ENCODE measurements around the gene KCNG2. TPM values are rescaled to one million over a fixed set of nuclear protein-coding genes. Genes with fewer than 3 reads are reported as not detected.
A peak's percentile ranks its signal among the peaks of the same experiment; 100 is the strongest.

The KCNG2 gene
- total and polyA plus RNA-seq, 2 experiments from 2014 or later = 0.15 TPM; not detected in 1

DNA sequence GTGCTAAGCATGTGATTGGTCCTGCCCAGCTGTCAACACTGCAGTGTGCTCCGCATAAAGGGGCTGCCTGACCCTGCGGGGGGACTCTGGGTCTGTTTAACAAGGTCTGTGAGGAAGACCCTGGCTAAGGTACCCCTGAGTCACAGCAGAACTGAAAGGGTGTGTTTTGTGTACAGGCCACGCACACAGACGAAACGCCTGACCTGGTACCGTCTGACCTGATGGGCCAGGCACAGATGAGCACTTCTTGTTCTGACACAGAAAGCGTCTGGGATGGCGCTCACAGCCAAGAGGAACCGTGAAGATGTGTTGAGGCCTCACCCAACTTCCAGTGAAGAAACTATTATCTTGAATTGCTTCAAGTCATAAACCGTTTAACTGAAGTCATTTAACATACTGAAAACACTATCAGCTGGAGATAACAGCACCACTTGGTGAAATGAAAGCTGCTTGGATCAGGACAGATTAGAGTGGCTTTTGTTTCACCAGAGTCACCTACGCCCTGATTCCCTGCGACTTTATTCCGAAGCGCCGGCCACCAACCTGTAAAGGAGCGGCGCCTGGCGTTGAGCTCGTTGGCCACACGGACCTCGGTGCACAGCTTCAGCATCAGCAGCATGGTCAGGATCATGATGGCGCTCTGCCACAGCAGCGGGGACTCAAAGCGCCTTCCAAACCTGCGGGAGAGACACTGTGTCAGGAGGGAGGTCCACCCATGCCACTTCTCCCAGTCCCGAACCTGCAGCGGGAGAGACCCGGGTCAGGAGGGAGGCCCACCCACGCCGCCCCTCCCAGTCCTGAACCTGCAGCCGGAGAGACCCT lies 145.3 kb downstream of the KCNG2 start:
- peaks cover 11% of the 10 kb centered on the region for H3K4me1 ChIP-seq (ENCODE audit: low read depth)
- TF ChIP-seq, protein P1, sequence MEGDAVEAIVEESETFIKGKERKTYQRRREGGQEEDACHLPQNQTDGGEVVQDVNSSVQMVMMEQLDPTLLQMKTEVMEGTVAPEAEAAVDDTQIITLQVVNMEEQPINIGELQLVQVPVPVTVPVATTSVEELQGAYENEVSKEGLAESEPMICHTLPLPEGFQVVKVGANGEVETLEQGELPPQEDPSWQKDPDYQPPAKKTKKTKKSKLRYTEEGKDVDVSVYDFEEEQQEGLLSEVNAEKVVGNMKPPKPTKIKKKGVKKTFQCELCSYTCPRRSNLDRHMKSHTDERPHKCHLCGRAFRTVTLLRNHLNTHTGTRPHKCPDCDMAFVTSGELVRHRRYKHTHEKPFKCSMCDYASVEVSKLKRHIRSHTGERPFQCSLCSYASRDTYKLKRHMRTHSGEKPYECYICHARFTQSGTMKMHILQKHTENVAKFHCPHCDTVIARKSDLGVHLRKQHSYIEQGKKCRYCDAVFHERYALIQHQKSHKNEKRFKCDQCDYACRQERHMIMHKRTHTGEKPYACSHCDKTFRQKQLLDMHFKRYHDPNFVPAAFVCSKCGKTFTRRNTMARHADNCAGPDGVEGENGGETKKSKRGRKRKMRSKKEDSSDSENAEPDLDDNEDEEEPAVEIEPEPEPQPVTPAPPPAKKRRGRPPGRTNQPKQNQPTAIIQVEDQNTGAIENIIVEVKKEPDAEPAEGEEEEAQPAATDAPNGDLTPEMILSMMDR (IDR thresholded peaks at IDR 0.05; ENCODE audit: low read depth, low read length) = no peak
- DNase-seq (ENCODE audit: low read depth in 1 of 2, low spot score in 1 of 2) = no peak
- H3K36me3 ChIP-seq = no peaks in the 10 kb centered on the region
- no peaks in the 10 kb centered on the region for H3K27me3 ChIP-seq
- no peak overlapping the region for H3K4me3 ChIP-seq
- no peaks in the 10 kb centered on the region for H3K9me3 ChIP-seq (ENCODE audit: low read depth)
- H3K27ac ChIP-seq = peak overlapping the region; percentile 40

DNA sequence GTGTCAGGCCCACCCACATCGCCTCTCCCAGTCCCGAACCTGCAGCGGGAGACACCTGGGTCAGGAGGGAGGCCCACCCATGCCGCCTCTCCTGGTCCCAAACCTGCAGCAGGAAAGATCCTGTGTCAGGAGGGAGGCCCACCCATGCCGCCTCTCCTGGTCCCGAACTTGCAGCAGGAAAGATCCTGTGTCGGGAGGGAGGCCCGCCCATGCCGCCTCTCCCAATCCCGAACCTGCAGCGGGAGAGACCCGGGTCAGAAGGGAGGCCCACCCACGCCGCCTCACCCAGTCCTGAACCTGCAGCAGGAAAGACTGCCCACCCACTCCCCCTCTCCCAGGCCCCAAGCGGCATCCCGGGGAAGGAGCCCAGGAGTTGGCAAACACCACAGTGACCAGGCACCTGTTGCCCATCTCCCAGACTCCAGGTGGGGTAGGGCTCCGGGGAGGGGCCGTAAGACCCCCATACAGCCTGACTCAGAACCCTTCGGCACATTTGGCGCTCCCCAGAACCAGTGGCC lies 145.9 kb downstream of the KCNG2 start:
- no peak for DNase-seq (ENCODE audit: low read depth in 1 of 2, low spot score in 1 of 2)

DNA sequence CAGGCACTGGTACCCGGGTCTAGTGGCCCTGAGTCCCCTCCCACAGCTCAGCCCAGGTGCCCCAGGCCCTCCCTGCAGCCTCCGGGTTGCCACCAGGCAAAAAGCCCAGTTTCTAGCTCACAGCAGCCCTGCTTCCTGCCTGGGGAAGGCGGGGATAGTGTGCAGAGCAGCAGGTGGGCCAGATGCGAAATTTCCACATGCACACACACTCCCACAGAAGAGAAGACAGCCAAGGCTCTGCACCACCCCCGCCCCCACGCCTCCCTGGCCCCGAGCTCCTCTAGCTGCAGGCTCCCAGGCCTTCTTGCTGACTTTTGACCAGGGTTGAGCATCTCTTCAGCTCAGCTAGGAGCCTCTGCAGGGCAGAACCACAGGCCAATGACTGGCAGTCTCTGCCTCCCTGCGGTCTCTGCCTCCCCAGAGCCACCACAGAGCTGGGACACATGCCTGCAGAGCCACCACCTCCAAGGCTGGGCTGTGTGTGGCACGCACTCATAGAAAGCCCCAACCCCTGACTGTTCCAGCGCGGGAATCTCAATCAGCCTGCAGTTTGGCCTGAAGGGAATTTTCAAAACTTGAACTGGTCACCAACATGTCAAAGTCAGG lies 146.5 kb downstream of the KCNG2 start:
- H3K4me3 ChIP-seq = no peak overlapping the region
- peak in 1 of 2 donors; percentile 65 for DNase-seq (ENCODE audit: low read depth in 1 of 2, low spot score in 1 of 2)
- H3K27ac ChIP-seq = no peak overlapping the region
- H3K9me3 ChIP-seq (ENCODE audit: low read depth) = no peaks in the 10 kb centered on the region
- no peaks in the 10 kb centered on the region for H3K27me3 ChIP-seq
- TF ChIP-seq, protein P1 (IDR thresholded peaks at IDR 0.05; ENCODE audit: low read depth, low read length) = no peak
- peaks cover 11% of the 10 kb centered on the region for H3K4me1 ChIP-seq (ENCODE audit: low read depth)
- H3K36me3 ChIP-seq = no peaks in the 10 kb centered on the region

More for the DNA sequence above, 145.9 kb downstream of the KCNG2 start:
- Histone ChIP-seq H3K27me3 (no peaks in the 10 kb centered on the region), H3K4me1 (ENCODE audit: low read depth) (peaks cover 11% of the 10 kb centered on the region), H3K4me3 (no peak overlapping the region), H3K27ac (no peak overlapping the region), H3K9me3 (ENCODE audit: low read depth) (no peaks in the 10 kb centered on the region), H3K36me3 (no peaks in the 10 kb centered on the region)
- TF ChIP-seq, protein P1 (IDR thresholded peaks at IDR 0.05; ENCODE audit: low read depth, low read length) = no peak

DNA sequence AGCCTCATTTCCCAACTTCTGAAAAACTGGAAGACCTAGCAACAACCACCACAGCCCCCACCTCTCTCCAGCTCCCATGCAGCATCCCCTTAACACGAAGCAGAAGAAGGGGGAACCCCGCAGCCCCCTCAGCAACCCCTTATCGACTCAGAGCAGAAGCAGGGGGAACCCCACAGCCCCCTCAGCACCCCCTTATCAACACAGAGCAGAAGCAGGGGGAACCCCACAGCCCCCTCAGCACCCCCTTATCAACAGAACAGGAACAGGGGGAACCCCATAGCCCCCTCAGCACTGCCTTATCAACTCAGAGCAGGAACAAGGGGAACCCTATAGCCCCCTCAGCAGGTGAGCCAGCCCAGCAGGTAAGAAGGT lies 147.0 kb downstream of the KCNG2 start:
- no peak overlapping the region for H3K27ac ChIP-seq
- H3K27me3 ChIP-seq = no peaks in the 10 kb centered on the region
- H3K4me1 ChIP-seq (ENCODE audit: low read depth) = peaks cover 11% of the 10 kb centered on the region
- no peaks in the 10 kb centered on the region for H3K9me3 ChIP-seq (ENCODE audit: low read depth)
- H3K4me3 ChIP-seq = no peak overlapping the region
- H3K36me3 ChIP-seq = no peaks in the 10 kb centered on the region
- no peak for DNase-seq (ENCODE audit: low read depth in 1 of 2, low spot score in 1 of 2)
- TF ChIP-seq, protein P1 (IDR thresholded peaks at IDR 0.05; ENCODE audit: low read depth, low read length) = no peak

DNA sequence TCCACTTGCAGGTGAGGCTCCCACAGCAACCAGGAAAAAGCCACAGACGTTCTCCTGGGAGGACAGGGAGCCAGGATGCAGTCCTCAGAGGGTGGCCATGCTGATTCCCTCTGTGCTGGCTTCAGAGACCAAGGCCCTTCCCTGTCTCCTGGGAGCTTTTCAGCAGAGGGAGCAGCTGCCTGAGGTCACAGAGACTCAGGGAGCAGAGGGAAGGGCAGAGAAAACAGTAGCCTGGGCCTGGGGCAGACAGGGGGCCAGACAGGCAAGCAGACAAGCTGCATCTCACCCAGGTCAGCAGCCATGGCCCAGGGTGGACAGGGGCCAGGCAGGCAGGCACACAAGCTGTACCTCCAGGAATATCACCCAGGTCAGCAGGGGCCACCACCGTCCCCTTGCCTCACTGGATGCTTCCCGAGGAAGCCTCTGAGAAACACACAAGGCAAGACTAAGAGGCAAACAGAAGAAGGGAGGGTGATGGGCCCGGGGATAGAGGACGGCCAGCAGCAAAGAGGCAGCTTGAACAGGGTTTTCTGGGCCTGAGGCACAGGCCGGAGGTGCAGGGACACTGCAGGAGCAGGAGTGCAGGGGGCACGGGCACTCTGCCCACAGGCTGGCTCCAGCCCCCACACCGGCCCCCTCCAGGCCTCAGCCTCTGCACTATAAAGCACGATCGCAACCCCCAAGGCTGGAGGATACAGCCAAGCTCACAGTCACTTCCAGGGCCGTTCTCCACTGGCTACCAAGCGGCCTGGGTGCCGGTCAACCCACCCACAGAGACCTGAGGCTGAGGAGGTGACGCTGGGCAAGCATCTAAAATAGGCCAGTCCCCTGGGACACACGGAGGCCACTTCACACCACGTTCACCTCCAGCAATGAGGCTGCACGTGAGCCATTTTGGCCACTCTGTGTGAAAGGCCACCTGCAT lies 147.6 kb downstream of the KCNG2 start:
- H3K9me3 ChIP-seq (ENCODE audit: low read depth) = no peaks in the 10 kb centered on the region
- no peaks in the 10 kb centered on the region for H3K36me3 ChIP-seq
- TF ChIP-seq, protein P1 (IDR thresholded peaks at IDR 0.05; ENCODE audit: low read depth, low read length) = no peak
- no peaks in the 10 kb centered on the region for H3K27me3 ChIP-seq
- no peak overlapping the region for H3K4me3 ChIP-seq
- peaks cover 11% of the 10 kb centered on the region for H3K4me1 ChIP-seq (ENCODE audit: low read depth)
- H3K27ac ChIP-seq = no peak overlapping the region
- DNase-seq (ENCODE audit: low read depth in 1 of 2, low spot score in 1 of 2) = no peak
